Panc1 (cell line): ENCODE results near the gene OTOG. TPM values are rescaled to one million over a fixed set of nuclear protein-coding genes. Genes with fewer than 3 reads are reported as not detected.

Experiments used
- ATAC-seq: fragments of 200-7000 bp; cut with Tn5 transposase; 2 replicates; pipeline ENCODE4 v1.9.1; 2020; ENCODE audit warnings: mild to moderate bottlenecking, moderate library complexity
- BruUV-seq: library from RNA; stranded (reverse); fragments of 400-500 nt; replicated peaks from 2 replicates; lab custom pipeline; 2021; lab: Mats Ljungman, UMichigan
- CTCF ChIA-PET: fragments of 300-600 bp; sonication (Branson Sonifier 250); formaldehyde crosslinking; loops from one replicate; lab custom pipeline; 2022; ENCODE audit warnings: antibody characterized with exemption; lab: Charles Lee
- POLR2A ChIA-PET: fragments of 300-600 bp; sonication (Branson Sonifier 250); formaldehyde crosslinking; loops from one replicate; lab custom pipeline; 2022; ENCODE audit warnings: antibody characterized with exemption; lab: Charles Lee
- DNase-seq: peaks from one replicate; pipeline ENCODE4 v3.0.0-alpha.2; 2010; ENCODE audit warnings: low read depth, low spot score
- H3K27ac ChIP-seq: 2 replicates; pipeline ENCODE4 v1.5.1; 2011; ENCODE audit warnings: mild to moderate bottlenecking, low read length, inconsistent platforms
- H3K27me3 ChIP-seq: fragments of 200-500 bp; sonication (Bioruptor generic); 2 replicates; pipeline ENCODE4 v1.6.0; 2014; ENCODE audit warnings: low read length, inconsistent platforms; ENCODE audit not compliant: control insufficient read depth, insufficient read depth
- H3K36me3 ChIP-seq: fragments of 200-500 bp; sonication (Bioruptor generic); 2 replicates; pipeline ENCODE4 v1.5.1; 2014; ENCODE audit warnings: inconsistent platforms, mild to moderate bottlenecking, low read length, moderate library complexity; ENCODE audit not compliant: control insufficient read depth, insufficient read depth
- H3K4me1 ChIP-seq: 2 replicates; pipeline ENCODE4 v1.5.1; 2011; ENCODE audit warnings: inconsistent platforms, mild to moderate bottlenecking, low read length, moderate library complexity; ENCODE audit not compliant: control insufficient read depth, insufficient read depth
- H3K4me3 ChIP-seq, 2 experiments: 2 replicates each; pipeline ENCODE4 v1.5.1; 2011 to 2012; ENCODE audit warnings: low read depth in 2 of 2, low read length in 2 of 2, mild to moderate bottlenecking in 2 of 2, inconsistent platforms in 1 of 2, moderate library complexity in 1 of 2
- H3K9me3 ChIP-seq: fragments of 200-500 bp; sonication (Bioruptor generic); 2 replicates; pipeline ENCODE4 v1.5.1; 2014; ENCODE audit warnings: low read depth, mild to moderate bottlenecking, inconsistent platforms, low read length, moderate library complexity; ENCODE audit not compliant: control insufficient read depth, insufficient read depth
- POLR2AphosphoS5 ChIP-seq: IDR thresholded peaks from 2 replicates; pipeline ENCODE4 v1.6.1; 2012; ENCODE audit warnings: mild to moderate bottlenecking, low read depth, low read length, moderate library complexity
- SIN3A ChIP-seq: IDR thresholded peaks from 2 replicates; pipeline ENCODE4 v1.6.1; 2012; ENCODE audit warnings: low read depth, mild to moderate bottlenecking, low read length, moderate library complexity, borderline replicate concordance; ENCODE audit not compliant: insufficient read depth
- TCF7L2 ChIP-seq: IDR thresholded peaks from 2 replicates; pipeline ENCODE4 v1.6.1; 2011; ENCODE audit warnings: mild to moderate bottlenecking, low read depth, low read length, inconsistent platforms
- in situ Hi-C: cut with HindIII; loops from 2 replicates; pipeline ENCODE4 v1.10.0; 2016; ENCODE audit warnings: low sequenced_read_pairs, low pct_unique_long_range_greater_than_20kb
- intact Hi-C: fragments of 100-400 bp; cut with micrococcal nuclease; formaldehyde crosslinking; loops from one replicate; pipeline ENCODE4 v1.10.0; 2022; ENCODE audit not compliant: unreplicated experiment
- total RNA-seq: library from RNA; stranded (reverse); gene quantifications from one replicate; pipeline ENCODE4 v1.2.1, GENCODE V29; 2021; ENCODE audit not compliant: unreplicated experiment
- TF ChIP-seq, protein P1 (sequence below): fragments of 450-650 bp; IDR thresholded peaks from 2 replicates; pipeline ENCODE4 v1.5.1; 2017; ENCODE audit warnings: mild to moderate bottlenecking
- TF ChIP-seq, protein P2 (sequence below), 2 experiments: IDR thresholded peaks; 2 replicates each; pipeline ENCODE4 v1.6.1; 2011 to 2012; ENCODE audit warnings: low read depth in 2 of 2, control low read depth in 1 of 2, low read length in 1 of 2, mild to moderate bottlenecking in 1 of 2, moderate library complexity in 1 of 2; ENCODE audit not compliant: insufficient read depth in 1 of 2

The OTOG gene
- total RNA-seq, 1 experiment from 2014 or later = not detected

DNA sequence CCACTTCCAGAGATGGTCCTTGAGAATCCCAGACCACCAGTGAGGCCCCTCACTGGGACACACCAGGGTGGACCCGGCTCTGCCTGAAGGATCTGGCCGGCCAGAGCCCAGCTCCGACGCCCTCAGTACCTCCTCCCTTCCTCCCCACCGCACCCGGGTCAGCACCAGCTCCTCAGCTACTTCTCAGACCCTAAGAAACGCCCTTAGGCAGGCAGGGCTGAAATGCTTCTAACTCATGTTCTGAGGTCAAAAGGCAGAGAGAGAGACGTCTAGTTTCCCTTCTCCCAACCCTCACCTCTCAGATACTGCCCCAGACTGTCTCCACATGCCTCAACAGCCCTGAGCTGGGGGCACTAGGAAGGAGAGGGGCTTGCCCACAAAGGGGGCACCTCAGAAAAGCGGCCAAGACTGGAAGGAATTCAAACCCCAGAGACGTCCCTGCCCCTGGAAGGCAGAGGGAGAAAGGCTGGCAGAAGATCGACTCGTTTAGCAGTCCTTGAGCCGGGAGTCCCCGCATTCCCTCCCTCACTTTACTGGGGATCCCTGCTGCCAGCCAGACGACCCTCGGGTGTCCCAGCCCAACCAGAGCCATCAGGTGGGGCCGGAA is 3.4 kb upstream of the OTOG start:
- in situ Hi-C loops (no loop called here), intact Hi-C loops (no loop called here)
- Histone ChIP-seq H3K4me1 (no peaks in the 10 kb centered on the region), H3K27ac (no peak overlapping the region), H3K27me3 (no peaks in the 10 kb centered on the region), H3K9me3 (no peaks in the 10 kb centered on the region), H3K4me3 (peak overlapping the region; percentile 22 to 41), H3K36me3 (no peaks in the 10 kb centered on the region; the same call in 1 of the 2 replicates)
- ATAC-seq (peak; percentile 43), DNase-seq (no peak)
- POLR2A ChIA-PET = no interaction called here
- TF ChIP-seq POLR2AphosphoS5 = no peak
- TF ChIP-seq, protein P1, sequence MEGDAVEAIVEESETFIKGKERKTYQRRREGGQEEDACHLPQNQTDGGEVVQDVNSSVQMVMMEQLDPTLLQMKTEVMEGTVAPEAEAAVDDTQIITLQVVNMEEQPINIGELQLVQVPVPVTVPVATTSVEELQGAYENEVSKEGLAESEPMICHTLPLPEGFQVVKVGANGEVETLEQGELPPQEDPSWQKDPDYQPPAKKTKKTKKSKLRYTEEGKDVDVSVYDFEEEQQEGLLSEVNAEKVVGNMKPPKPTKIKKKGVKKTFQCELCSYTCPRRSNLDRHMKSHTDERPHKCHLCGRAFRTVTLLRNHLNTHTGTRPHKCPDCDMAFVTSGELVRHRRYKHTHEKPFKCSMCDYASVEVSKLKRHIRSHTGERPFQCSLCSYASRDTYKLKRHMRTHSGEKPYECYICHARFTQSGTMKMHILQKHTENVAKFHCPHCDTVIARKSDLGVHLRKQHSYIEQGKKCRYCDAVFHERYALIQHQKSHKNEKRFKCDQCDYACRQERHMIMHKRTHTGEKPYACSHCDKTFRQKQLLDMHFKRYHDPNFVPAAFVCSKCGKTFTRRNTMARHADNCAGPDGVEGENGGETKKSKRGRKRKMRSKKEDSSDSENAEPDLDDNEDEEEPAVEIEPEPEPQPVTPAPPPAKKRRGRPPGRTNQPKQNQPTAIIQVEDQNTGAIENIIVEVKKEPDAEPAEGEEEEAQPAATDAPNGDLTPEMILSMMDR = no peak
- no peak for TF ChIP-seq TCF7L2
- no peak for TF ChIP-seq SIN3A
- TF ChIP-seq, protein P2, sequence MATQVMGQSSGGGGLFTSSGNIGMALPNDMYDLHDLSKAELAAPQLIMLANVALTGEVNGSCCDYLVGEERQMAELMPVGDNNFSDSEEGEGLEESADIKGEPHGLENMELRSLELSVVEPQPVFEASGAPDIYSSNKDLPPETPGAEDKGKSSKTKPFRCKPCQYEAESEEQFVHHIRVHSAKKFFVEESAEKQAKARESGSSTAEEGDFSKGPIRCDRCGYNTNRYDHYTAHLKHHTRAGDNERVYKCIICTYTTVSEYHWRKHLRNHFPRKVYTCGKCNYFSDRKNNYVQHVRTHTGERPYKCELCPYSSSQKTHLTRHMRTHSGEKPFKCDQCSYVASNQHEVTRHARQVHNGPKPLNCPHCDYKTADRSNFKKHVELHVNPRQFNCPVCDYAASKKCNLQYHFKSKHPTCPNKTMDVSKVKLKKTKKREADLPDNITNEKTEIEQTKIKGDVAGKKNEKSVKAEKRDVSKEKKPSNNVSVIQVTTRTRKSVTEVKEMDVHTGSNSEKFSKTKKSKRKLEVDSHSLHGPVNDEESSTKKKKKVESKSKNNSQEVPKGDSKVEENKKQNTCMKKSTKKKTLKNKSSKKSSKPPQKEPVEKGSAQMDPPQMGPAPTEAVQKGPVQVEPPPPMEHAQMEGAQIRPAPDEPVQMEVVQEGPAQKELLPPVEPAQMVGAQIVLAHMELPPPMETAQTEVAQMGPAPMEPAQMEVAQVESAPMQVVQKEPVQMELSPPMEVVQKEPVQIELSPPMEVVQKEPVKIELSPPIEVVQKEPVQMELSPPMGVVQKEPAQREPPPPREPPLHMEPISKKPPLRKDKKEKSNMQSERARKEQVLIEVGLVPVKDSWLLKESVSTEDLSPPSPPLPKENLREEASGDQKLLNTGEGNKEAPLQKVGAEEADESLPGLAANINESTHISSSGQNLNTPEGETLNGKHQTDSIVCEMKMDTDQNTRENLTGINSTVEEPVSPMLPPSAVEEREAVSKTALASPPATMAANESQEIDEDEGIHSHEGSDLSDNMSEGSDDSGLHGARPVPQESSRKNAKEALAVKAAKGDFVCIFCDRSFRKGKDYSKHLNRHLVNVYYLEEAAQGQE (IDR thresholded peaks at IDR 0.05; ENCODE audit: insufficient read depth in 1 of 2, low read depth in 2 of 2, low read length in 1 of 2) = no peak
- no TSS peak for BruUV-seq
- CTCF ChIA-PET = interaction anchor here (0.5 to 1.2 kb wide), 2 partner anchors 16 to 52 kb away, joined by 3 read pairs; no protein-coding TSS in a partner anchor

DNA sequence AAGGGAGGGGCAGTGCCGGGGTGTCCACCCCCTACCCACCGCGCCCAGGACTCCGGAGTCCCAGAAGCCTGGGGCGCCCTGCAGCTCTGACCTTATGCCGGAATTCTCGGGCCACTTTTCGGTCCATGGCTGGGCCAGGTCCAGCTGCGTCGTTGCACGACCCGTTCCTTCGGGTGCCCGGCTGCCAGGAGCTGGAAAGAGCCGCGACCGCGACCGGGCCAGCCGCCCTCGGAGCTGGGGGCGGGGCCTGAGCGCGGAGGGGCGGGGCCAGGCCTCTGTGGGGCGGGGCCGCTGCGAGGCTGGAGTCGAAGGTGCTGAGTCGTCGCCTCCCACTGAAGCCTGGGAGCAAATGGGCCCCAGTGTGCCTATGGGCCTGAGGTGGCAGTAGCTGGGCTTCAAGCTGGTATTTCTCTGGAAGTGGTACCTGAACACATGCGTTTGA is 2.9 kb upstream of the OTOG start, which contains the start of gene USH1C:
TSS of gene USH1C (minus strand) at position 236 of the 442 bp plus-strand sequence. CDS start at position 127, 109 bp downstream.
- no peaks in the 10 kb centered on the region for H3K9me3 ChIP-seq
- peak within 1 kb of the TSS; percentile 22 to 41 for H3K4me3 ChIP-seq
- no peaks in the 10 kb centered on the region for H3K27me3 ChIP-seq
- ChIA-PET CTCF (interaction anchor here (1.2 kb wide), 1 partner anchor 53 kb away, joined by 3 read pairs; no protein-coding TSS in a partner anchor), POLR2A (no interaction called here)
- intact Hi-C loops = no loop called here
- no peak within 1 kb of the TSS for H3K27ac ChIP-seq
- peak; percentile 89 for ATAC-seq
- TF ChIP-seq SIN3A = no peak
- TF ChIP-seq, protein P2 (IDR thresholded peaks at IDR 0.05; ENCODE audit: insufficient read depth in 1 of 2, low read depth in 2 of 2, low read length in 1 of 2) = no peak
- in situ Hi-C loops = no loop called here
- DNase-seq = no peak
- no TSS peak for BruUV-seq
- no peaks in the 10 kb centered on the region for H3K4me1 ChIP-seq
- no peaks in the 10 kb centered on the region; the same call in 1 of the 2 replicates for H3K36me3 ChIP-seq
